ENCODE data around the gene GOLGA6L25.
"Not testable (repeated sequence)": the region's sequence is repeated elsewhere in the genome, so short reads cannot be mapped to it uniquely, and the experiment has no call there.

GRCh38 chr15:28598209-28598608, 44.8 kb downstream of the GOLGA6L25 start:
- not testable (repeated sequence) for TF ChIP-seq CTCF (IDR thresholded peaks at IDR 0.05); TEAD4 (CRISPR knock-in tag; IDR thresholded peaks at IDR 0.05)

All from WTC11 (cell line).